Measurements from ENCODE around the gene GFOD1.

GRCh38 chr6:13412639-13413465 lies 74.5 kb downstream of the GFOD1 start:
- no peak for TF ChIP-seq CTCF (IDR thresholded peaks at IDR 0.05)
- no peak for TF ChIP-seq POLR2A (IDR thresholded peaks at IDR 0.05)
